NCI-H2081 (cell line): ENCODE measurements around the gene RD3L.

Experiments used
- DNase-seq, 2 experiments: peaks; one replicate each; lab custom pipeline; 2025; lab: John Stamatoyannopoulos, UW

RD3L gene

DNA sequence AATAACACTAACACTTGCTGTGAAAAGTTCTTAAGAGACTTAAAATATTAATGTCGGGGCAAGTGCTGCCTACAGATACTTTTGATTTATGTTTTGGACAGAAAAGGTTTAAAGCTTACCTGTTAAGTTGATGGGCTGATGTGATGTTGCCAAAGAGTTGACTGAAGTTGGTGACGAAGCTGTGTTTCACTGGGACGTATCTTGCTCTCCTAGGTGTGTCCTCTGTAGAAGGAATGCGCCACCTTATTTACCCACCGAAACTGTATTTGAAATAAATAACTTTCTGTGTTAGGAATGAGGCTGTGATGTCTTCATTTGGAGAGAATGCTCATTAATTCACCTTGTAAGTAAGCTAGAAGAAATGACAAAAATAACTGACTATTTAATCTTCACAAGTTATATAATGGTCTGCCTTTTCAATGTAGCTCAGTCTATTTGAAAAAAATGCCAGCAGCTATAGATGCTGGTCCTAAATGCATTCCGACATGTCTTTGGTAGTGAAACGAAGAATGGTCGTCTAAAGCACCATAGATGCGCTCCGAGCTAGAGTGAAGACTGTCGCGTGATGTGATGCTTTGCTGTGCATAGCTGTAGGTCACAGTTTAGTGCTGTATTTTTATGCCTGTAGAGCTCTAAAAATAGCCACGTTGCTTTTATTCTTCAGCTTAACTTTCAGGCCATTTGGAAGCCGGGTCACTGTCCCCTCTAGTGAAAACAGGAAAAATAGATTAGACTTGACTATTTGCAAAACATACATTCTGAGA is at the start of gene RD3L:
TSS of gene RD3L (minus strand) at position 557 of the 764 bp plus-strand sequence. CDS start 834 bp downstream, outside the sequence.
- no peak for DNase-seq

DNA sequence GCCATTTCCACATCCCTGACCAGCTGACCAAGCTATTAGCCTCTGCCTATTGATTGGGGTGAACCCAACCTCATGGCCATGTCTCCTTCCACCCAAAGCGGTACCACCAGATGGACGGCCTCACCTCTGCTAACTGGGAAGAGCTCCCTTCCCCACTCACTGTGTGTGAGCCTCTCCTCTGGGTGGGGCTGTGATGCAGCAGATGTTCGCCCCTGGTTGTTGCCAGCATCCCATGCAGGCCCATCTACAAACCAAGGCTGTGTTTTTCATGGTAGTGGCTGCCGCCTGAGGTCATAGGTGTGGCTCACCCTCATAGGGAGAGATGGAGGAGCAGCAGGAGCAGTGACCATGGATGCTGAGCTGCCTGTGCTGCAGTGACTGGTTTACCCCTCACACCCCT is 47.6 kb upstream of the RD3L start:
- no peak for DNase-seq

DNA sequence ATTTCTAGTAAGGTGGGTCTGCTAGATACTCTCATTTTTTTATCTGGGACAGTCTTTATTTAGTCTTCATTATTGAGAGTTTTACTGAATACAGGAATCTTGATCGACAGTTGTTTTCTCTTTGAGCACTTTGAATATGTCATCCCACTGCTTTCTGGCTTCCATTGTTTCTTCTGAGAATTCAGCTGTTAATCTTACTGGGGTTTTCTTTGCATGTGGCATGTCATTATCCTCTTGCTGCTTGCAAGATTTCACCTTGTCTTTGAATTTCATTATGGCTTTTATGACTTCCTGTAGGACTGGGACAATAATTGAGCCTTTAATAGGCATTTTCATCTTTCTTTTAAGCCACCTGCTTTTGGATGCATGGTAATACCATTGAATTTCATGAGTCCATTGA is 46.7 kb upstream of the RD3L start:
- no peak for DNase-seq

DNA sequence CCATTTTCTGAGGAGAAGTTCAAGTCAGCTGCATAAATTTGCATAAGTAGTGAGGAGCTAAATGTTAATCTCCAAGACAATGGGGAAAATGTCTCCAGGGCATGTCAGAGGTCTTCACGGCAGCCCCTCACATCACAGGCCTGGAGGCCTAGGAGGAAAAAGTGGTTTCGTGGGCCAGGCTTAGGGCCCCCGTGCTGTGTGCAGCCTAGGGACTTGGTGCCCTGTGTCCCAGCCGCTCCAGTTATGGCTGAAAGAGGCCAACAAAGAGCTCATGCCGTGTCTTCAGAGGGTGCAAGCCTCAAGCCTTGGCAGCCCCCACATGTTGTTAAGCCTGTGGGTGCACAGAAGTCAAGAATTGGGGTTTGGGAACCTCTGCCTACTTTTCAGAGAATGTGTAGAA is 41.9 kb upstream of the RD3L start:
- no peak for DNase-seq

DNA sequence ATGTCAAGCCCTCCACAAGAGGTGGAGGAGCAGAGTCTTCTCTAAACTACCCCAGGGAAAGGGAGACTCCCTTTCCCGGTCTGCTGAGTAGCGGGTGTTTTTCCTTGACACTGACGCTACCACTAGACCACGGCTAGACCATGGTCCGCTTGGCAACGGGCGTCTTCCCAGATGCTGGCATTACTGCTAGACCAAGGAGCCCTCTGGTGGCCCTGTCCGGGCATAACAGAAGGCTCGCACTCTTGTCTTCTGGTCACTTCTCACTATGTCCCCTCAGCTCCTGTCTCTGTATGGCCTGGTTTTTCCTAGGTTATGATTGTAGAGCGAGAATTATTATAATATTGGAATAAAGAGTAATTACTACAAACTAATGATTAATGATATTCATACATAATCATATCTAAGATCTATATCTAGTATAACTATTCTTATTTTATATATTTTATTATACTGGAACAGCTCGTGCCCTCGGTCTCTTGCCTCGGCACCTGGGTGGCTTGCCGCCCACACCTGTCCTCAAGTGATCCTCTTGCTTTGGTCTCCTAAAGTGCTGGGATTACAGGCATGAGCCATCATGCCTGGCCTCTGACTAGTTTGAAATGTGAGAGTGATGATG is 38.4 kb upstream of the RD3L start:
- DNase-seq, result peak in 1 of 2 experiments; percentile 24

DNA sequence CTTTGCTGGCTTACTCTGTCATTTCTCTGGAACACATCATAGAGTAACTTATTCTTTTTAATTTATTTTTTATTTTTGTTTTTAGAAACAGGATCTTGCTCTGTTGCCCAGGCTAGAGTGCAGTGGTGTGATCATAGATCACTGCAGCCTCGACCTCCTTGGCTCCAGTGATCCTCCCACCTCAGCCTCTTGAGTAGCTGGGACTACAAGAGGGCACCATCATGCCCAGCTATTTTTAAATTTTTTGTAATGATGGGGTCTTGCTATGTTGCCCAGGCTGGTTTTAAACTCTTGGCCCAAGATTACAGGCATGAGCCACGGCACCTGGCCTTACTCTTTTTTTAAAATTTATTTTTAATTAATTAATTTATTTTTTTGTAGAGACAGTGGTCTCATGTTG is 32.2 kb upstream of the RD3L start:
- no peak for DNase-seq

DNA sequence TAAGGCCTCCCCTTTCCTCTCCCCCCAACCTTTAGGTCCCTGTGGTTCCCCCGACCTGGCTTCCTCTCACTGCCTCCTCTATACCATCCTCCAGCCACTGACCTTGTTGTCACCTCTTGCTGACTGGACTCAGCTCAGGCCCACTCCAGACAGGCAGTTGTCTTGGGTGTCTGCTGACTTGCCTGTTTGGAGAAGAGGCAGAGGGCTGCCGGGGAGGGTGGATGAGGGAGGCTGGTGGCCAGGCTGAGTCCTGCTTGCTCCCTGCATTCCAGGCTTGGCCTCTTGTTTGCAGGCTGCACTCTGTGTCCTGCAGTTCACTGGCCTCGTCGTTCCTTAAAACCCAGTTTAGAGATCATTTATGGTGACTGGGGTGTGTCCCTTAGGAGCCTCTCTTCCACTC is 31.0 kb upstream of the RD3L start:
- no peak for DNase-seq

DNA sequence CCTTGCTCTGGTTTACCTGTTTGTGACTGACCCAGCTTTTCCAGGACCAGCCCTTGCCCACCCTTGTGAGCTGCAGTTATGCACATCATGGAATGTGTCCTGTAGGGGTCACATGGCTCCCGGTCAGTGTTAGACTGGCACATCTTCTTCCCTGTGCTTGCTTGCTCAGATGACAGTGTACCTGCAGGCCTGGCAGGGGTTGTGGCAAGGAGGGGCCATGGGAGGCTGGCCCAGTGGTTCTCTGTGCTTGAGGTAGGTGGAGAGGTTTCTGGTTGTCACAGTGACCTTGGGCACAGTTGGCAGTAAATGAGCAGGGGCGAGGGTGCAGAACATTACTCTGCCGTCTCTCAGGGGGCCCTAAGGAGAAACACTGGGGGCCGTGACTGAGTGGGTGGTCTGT is 27.6 kb upstream of the RD3L start:
- DNase-seq, result no peak

DNA sequence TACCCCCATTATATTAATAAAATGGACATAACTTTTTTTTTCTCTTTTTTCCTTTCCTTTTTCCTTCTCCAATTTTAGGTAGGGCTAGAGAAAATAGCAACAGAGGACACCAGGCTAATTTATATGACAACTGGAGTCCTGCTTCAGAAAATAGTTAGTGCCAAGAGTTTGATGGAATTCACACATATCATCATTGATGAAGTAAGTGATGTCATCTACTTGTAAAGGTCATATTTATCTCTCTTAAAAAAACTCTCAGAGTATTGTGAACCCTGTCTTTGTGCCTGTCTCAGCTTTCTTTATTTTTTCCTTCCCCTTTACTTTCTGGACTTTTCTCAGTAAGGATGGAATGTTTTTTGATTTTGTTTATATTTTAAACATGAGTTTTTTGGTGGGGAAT is 24.3 kb upstream of the RD3L start:
- no peak for DNase-seq

DNA sequence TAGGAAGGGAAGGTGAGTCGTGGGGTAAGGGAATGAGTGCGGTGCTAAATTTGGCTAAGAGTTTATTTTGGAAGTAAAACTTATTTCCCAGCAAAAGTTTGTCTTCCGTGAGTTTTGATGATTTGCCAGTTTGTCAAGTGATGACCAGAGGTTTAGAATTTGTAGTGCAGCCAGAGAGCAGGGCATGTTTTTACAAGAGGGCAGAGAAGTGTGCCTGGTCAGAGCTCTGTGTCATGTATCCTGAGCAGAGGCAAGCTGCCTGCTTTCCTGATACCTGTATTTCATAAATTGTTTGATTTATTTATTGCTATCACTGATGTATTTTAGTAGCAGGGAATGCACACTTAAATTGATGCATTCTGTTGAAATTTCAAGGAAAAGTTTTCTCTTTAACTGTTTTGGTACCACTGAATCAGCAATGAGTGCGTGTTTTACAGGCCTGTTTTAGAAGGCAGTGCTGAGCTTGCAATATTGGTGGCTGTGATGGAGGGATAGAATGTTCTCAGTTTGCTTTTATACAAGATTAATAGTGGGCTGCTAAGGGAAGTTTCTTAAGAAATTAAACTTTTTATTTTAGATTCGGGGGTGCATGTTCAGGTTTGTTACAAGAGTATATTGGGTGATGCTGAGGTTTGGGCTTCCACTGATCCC is 19.7 kb upstream of the RD3L start:
- DNase-seq, result no peak

DNA sequence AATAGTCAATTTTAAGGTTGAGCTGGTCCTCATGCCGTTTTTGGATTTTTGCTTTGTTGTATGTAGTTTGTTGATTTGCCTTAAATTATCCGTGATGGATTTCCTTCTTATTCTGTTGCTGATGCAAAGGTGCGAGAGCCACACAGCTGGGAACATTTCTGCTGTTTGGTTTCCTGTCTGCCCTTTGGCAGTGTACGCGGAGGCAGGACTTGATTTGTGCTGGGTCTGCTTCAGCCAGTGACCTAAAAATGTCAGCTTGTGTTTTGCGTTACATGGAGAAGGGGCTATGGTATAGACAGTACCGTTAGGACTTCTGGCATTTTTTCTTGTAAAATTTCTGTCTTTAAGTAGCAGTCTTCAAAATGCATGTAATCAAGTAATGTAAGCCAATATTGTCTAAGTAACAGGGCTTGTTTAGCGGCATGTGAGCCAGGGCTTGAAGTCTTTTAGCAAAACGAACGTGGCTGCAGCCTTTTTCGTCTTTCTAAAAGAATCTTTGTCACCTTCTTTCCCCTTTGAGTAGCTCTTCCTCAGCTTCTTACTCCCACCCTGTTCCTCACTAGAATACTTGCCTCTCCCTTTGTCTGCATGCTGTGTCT is 18.2 kb upstream of the RD3L start:
- DNase-seq, result peak in 1 of 2 experiments; percentile 22

DNA sequence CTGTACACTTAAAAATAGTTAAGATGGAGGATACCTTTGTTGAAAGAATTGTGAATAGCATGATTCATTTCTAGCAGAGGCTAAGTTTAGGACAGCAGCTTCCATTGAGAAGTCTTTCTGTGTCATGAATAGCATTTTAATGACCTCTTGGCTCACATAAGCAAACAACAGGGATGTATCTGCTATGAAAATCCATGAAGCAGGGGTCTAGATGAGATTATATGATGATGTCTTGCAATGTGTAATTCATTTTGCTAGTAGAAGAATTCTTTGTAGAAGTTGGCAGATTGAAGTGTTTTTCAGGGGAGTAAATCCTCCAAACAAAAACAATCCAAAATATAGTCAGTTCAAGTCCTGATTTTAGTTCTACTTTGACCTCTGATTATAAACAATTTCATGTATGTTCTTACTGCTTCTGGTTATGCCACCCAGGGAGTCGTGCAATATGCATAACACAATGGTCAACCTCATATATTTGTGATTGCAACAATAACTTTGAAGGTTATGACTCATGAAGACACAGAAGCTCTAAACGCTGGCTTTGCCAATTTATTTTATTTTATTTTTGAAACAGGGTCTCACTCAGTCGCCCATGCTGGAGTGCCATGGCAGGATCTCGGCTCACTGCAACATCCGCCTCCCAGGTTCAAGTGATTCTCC is 6.9 kb upstream of the RD3L start:
- no peak for DNase-seq

DNA sequence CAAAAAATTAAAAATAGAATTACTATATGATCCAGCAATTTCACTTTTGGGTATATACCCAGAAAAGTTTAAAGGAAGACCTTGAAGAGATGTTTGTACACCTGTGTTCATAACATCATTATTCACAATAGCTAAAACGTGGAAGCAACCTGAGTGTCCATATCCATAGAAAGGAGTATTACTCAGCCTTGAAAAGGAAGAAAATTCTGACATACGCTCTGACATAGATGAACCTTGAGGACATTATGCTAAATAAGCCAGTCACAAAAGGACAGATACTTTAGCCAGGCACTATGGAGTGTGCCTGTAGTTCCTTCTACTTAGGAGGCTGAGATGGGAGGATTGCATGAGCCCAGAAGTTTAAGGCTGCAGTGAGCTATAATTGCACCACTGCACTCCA is 6.1 kb upstream of the RD3L start:
- no peak for DNase-seq

DNA sequence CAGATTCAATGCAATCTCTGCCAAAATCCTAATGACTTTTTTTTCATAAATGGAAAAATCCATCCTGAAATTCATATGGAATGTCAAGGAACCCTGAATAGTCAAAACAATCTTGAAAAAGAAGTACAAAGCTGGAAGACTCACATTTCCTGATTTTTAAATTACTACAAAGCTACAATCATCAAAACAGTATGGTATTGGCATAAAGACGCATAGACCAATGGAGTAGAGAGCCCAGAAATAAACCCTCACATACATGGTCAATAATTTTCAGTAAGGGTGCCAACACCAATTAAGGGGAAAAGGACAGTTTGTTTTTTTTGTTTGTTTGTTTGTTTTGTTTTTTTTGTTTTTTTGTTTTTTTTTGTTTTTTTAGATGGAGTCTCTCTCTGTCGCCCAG is 4.6 kb upstream of the RD3L start:
- no peak for DNase-seq

DNA sequence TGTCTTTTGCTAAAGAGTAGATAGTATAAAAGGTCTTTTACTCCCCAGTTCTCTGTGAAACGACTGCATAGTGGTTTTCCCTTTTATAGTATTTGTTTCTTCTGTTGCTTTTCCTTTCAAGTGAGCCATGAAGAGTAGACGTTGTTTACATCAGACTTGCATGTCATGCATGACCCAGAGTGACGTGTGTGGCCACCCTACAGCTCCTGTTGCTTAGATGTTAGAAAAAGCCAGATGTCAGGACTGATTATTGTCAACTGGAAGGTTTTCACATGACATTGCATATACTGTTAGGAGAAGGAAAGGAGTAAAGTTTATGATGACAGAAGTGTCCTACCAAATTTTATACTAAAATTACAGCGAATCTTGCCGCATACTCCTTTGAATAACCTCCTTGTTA is 1.3 kb upstream of the RD3L start:
- DNase-seq, result no peak

DNA sequence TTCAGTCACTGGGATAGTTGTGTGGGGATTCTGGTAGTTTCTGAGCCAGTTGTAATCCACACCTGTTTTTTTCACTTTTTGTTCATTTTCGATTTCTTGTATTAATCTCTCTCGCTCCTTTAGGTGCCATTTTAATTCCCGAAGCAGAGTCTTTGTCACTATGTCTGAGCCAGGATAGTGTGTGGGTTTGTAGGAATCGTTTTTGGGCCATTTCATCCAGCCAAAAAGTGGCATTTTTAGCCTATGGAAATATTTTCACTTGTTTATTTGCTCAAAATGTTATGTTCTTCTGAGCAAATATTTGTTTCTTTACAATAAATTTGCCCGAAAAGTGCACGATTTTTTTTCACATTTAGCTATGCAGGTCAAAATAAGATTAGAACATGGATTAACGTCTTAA is 867 bp downstream of the RD3L start:
- no peak for DNase-seq

DNA sequence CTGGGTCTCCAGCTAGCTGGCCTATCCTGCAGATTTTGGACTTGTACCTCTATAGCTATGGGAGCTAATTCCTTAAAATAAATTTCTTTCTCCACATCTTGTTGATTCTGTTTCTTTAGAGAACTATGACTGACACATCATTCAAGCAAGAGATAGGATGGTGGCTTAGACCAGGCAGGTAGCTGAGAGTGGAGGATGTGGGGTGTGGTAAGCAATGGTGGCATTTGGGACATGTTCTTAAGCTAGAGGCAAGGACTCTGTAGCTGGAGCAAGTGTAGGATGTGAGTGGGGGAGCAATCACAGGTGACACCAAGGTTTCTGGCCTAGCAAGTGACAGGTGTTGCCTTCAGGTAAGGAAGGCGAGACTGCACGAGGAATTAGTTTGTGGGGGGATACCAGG is 7.2 kb downstream of the RD3L start:
- DNase-seq, result no peak

DNA sequence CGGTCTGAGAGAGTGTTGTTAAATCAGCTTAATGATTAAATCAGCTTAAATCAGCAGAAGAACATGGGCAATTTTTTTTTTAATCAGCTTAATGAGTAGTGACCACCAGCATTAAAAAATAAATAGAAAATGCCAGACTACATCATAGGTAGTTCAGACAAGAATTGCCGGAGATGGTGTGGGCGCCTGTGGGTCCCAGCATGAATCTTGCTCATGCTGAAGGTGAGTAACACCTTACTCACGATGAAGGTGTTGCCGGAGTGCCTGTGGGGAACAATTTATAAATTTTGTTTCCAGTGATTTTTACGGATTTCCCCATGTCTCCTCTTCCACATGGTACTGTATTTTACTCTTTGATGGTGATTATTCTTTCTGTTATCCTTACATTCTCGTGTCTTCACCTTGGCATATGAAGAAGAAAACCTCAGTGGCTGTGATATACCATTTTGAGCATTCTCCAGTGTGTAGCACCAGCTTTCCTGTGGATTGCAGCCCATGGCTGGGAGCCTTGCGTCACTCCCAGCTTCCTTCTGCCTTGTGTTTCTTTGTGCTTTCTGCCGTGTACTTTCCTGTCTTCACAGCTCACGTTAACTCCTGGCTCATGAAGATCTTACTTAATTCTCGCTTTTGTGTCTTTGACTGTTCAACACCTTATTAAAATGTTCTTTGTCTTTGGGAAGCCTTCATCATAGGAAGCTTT is 9.4 kb downstream of the RD3L start:
- DNase-seq, result no peak

DNA sequence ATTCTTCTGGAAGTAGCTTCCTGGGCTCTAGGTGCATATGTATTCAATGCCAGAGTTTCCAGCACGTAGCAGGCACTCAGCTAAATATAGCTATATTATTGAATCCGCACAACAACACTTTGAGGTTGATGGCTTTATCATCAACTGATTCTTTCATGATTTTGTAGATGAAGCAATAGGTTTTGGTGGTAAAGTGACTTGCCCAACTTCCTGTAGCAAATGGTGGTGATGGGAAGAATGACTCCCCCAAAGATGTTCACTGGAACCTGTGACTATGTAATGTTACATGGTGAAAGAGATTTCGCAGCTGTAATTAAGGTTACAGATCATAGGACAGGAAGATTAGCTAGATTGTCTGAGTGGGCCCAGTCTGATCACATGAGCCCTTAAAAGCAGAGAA is 10.9 kb downstream of the RD3L start:
- no peak for DNase-seq

DNA sequence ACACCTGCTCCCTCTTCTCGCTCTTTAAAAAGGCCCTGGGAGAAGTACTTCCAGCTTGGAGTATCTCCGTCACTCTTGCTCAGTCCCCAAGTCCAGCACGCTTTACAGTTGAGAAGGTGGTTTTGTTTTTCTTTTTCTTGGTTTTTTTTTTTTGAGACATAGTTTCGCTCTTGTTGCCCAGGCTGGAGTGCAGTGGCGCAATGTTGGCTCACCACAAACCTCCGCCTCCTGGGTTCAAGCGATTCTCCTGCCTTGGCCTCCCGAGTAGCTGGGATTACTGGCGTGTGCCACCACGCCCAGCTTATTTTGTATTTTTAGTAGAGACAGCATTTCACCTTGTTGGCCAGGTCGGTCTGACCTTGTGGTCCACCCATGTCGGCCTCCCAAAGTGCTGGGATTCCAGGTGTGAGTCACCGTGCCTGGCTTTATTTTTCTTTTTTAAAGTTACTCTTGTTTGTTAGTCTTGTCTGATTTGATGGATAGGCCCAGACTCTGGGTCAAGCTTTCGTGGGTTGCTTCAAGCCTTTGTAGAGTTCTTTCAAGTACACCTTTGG is 12.2 kb downstream of the RD3L start:
- no peak for DNase-seq
